ENCODE data around the gene KCNE2. TPM values are rescaled to one million over a fixed set of nuclear protein-coding genes. Genes with fewer than 3 reads are reported as not detected.

Gene KCNE2
- total RNA-seq, 1 donor from 2014 or later = not detected

- peaks cover 4% of the 10 kb centered on the region for H3K9me3 Mint-ChIP-seq (ENCODE audit: unreplicated experiment)
- no peak for TF ChIP-seq CTCF (IDR thresholded peaks at IDR 0.05; ENCODE audit: partially characterized antibody, unreplicated experiment)
- DNase-seq = no peak
- peaks cover 5% of the 10 kb centered on the region for H3K4me1 Mint-ChIP-seq (ENCODE audit: low read depth, unreplicated experiment)
- no peaks in the 10 kb centered on the region for H3K36me3 Mint-ChIP-seq (ENCODE audit: unreplicated experiment)
- peaks cover 7% of the 10 kb centered on the region for H3K27me3 Mint-ChIP-seq (ENCODE audit: unreplicated experiment)
- no peak overlapping the region for H3K4me3 Mint-ChIP-seq (ENCODE audit: unreplicated experiment)
- no peak overlapping the region for H3K27ac Mint-ChIP-seq (ENCODE audit: unreplicated experiment)
Observed at GRCh38 chr21:34343347-34343746, 20.5 kb upstream of the KCNE2 start.

- DNase-seq = no peak
- Mint-ChIP-seq H3K9me3 (ENCODE audit: unreplicated experiment) (peaks cover 4% of the 10 kb centered on the region), H3K36me3 (ENCODE audit: unreplicated experiment) (no peaks in the 10 kb centered on the region), H3K27ac (ENCODE audit: unreplicated experiment) (no peak overlapping the region), H3K4me3 (ENCODE audit: unreplicated experiment) (no peak overlapping the region), H3K4me1 (ENCODE audit: low read depth, unreplicated experiment) (no peaks in the 10 kb centered on the region), H3K27me3 (ENCODE audit: unreplicated experiment) (peaks cover 7% of the 10 kb centered on the region)
- no peak for TF ChIP-seq CTCF (IDR thresholded peaks at IDR 0.05; ENCODE audit: partially characterized antibody, unreplicated experiment)
Observed at GRCh38 chr21:34343838-34344381, 19.9 kb upstream of the KCNE2 start.

- no peak overlapping the region for H3K4me3 Mint-ChIP-seq (ENCODE audit: unreplicated experiment)
- peaks cover 5% of the 10 kb centered on the region for H3K27me3 Mint-ChIP-seq (ENCODE audit: unreplicated experiment)
- H3K4me1 Mint-ChIP-seq (ENCODE audit: low read depth, unreplicated experiment) = no peaks in the 10 kb centered on the region
- no peak for DNase-seq
- H3K36me3 Mint-ChIP-seq (ENCODE audit: unreplicated experiment) = no peaks in the 10 kb centered on the region
- TF ChIP-seq CTCF (IDR thresholded peaks at IDR 0.05; ENCODE audit: partially characterized antibody, unreplicated experiment) = no peak
- peaks cover 4% of the 10 kb centered on the region for H3K9me3 Mint-ChIP-seq (ENCODE audit: unreplicated experiment)
- H3K27ac Mint-ChIP-seq (ENCODE audit: unreplicated experiment) = no peak overlapping the region
Observed at GRCh38 chr21:34344584-34344983, 19.2 kb upstream of the KCNE2 start.

GRCh38 chr21:34345091-34345871, 18.5 kb upstream of the KCNE2 start:
- Mint-ChIP-seq H3K27me3 (ENCODE audit: unreplicated experiment) (peaks cover 5% of the 10 kb centered on the region), H3K36me3 (ENCODE audit: unreplicated experiment) (no peaks in the 10 kb centered on the region), H3K9me3 (ENCODE audit: unreplicated experiment) (peaks cover 4% of the 10 kb centered on the region), H3K4me3 (ENCODE audit: unreplicated experiment) (no peak overlapping the region), H3K27ac (ENCODE audit: unreplicated experiment) (no peak overlapping the region), H3K4me1 (ENCODE audit: low read depth, unreplicated experiment) (no peaks in the 10 kb centered on the region)
- DNase-seq = no peak
- no peak for TF ChIP-seq CTCF (IDR thresholded peaks at IDR 0.05; ENCODE audit: partially characterized antibody, unreplicated experiment)

- Mint-ChIP-seq H3K9me3 (ENCODE audit: unreplicated experiment) (peaks cover 4% of the 10 kb centered on the region), H3K27me3 (ENCODE audit: unreplicated experiment) (peaks cover 5% of the 10 kb centered on the region), H3K36me3 (ENCODE audit: unreplicated experiment) (no peaks in the 10 kb centered on the region), H3K4me3 (ENCODE audit: unreplicated experiment) (no peak overlapping the region), H3K4me1 (ENCODE audit: low read depth, unreplicated experiment) (no peaks in the 10 kb centered on the region), H3K27ac (ENCODE audit: unreplicated experiment) (no peak overlapping the region)
- no peak for DNase-seq
- no peak for TF ChIP-seq CTCF (IDR thresholded peaks at IDR 0.05; ENCODE audit: partially characterized antibody, unreplicated experiment)
Observed at GRCh38 chr21:34345892-34346291, 17.9 kb upstream of the KCNE2 start.

Data from glutamatergic neuron (in vitro differentiated cells).